ENCODE measurements around the gene GAB2. TPM values are rescaled to one million over a fixed set of nuclear protein-coding genes. Genes with fewer than 3 reads are reported as not detected.

The GAB2 gene
- total and polyA plus RNA-seq, 12 donors: 2.4 to 22.4 (median 16.2) TPM

GRCh38 chr11:78289552-78290292 lies 127.9 kb downstream of the GAB2 start:
- 85 to 91% (median 87%) methylated on average over 7 of the region's 7 CpGs for WGBS, 4 donors
- H3K4me3 ChIP-seq: no peak overlapping the region
- H3K27me3 ChIP-seq: no peaks in the 10 kb centered on the region
- intact Hi-C loops (cut with DNase I): no loop called here
- DNase-seq: no peak
- peak overlapping the region in 1 of 5 donors; percentile 21 for H3K27ac ChIP-seq
- H3K9me3 ChIP-seq (replicated peaks in 1 of 3): no peaks in the 10 kb centered on the region
- H3K36me3 ChIP-seq (replicated peaks in 1 of 2): no peaks in the 10 kb centered on the region
- H3K4me1 ChIP-seq (replicated peaks in 1 of 2): peaks cover 0 to 9% of the 10 kb centered on the region in 2 donors
- TF ChIP-seq CTCF (IDR thresholded peaks at IDR 0.05) (no peak), POLR2A (IDR thresholded peaks at IDR 0.05) (no peak)

- Histone ChIP-seq H3K4me3 (no peak overlapping the region), H3K27me3 (no peaks in the 10 kb centered on the region), H3K27ac (no peak overlapping the region), H3K9me3 (replicated peaks in 1 of 3) (no peaks in the 10 kb centered on the region), H3K4me1 (replicated peaks in 1 of 2) (no peaks in the 10 kb centered on the region), H3K36me3 (replicated peaks in 1 of 2) (peaks cover 0 to 15% of the 10 kb centered on the region in 2 donors)
- intact Hi-C loops (cut with DNase I): no loop called here
- no peak for DNase-seq
- 88 to 92% (median 91%) methylated on average over 5 of the region's 5 CpGs for WGBS, 4 donors
- TF ChIP-seq POLR2A (IDR thresholded peaks at IDR 0.05): no peak
- TF ChIP-seq CTCF (IDR thresholded peaks at IDR 0.05): no peak
Observed at GRCh38 chr11:78284260-78284659, 133.4 kb downstream of the GAB2 start.

- no peak for DNase-seq
- Histone ChIP-seq H3K27me3 (no peaks in the 10 kb centered on the region), H3K27ac (no peak overlapping the region), H3K4me1 (replicated peaks in 1 of 2) (peaks cover 0 to 1% of the 10 kb centered on the region in 2 donors), H3K36me3 (replicated peaks in 1 of 2) (peaks cover 0 to 15% of the 10 kb centered on the region in 2 donors), H3K4me3 (no peak overlapping the region), H3K9me3 (replicated peaks in 1 of 3) (no peaks in the 10 kb centered on the region)
- intact Hi-C loops (cut with DNase I): no loop called here
- TF ChIP-seq CTCF (IDR thresholded peaks at IDR 0.05): no peak
- no peak for TF ChIP-seq POLR2A (IDR thresholded peaks at IDR 0.05)
- 93 to 100% (median 99%) methylated on average over 1 of the region's 1 CpG for WGBS, 4 donors
Observed at GRCh38 chr11:78282821-78283220, 134.8 kb downstream of the GAB2 start.

- Histone ChIP-seq H3K4me1 (replicated peaks in 1 of 2) (peaks cover 0 to 7% of the 10 kb centered on the region in 2 donors), H3K4me3 (no peak overlapping the region), H3K27me3 (no peaks in the 10 kb centered on the region), H3K27ac (no peak overlapping the region), H3K9me3 (replicated peaks in 1 of 3) (no peaks in the 10 kb centered on the region), H3K36me3 (replicated peaks in 1 of 2) (peaks cover 0 to 15% of the 10 kb centered on the region in 2 donors)
- TF ChIP-seq POLR2A (IDR thresholded peaks at IDR 0.05) (no peak), CTCF (IDR thresholded peaks at IDR 0.05) (no peak)
- WGBS, 4 donors: 72 to 93% (median 79%) methylated on average over 2 of the region's 2 CpGs
- intact Hi-C loops (cut with DNase I): no loop called here
- no peak for DNase-seq
Observed at GRCh38 chr11:78281511-78281910, 136.1 kb downstream of the GAB2 start.

Data from adrenal gland (tissue), 12 donors.